Neural cell (in vitro differentiated cells): ENCODE data around the gene MYO6. TPM values are rescaled to one million over a fixed set of nuclear protein-coding genes. Genes with fewer than 3 reads are reported as not detected.

Experiments
- H2AFZ ChIP-seq: fragments of 200-600, 300-800 bp; sonication (generic), shearing (Covaris generic); 2 replicates; pipeline ENCODE4 v1.6.0; 2014; ENCODE audit warnings: low read depth, mild to moderate bottlenecking, antibody characterized with exemption, low read length, moderate library complexity
- H3F3A ChIP-seq: fragments of 200-600 bp; shearing (Covaris generic); 2 replicates; pipeline ENCODE4 v1.6.1; 2016; ENCODE audit warnings: mild to moderate bottlenecking, moderate library complexity, mixed read lengths, antibody characterized with exemption, low read length; ENCODE audit not compliant: insufficient read depth, poor library complexity, severe bottlenecking
- H3K27ac ChIP-seq: fragments of 200-600, 300-800 bp; sonication (generic), shearing (Covaris generic); 2 replicates; pipeline ENCODE4 v1.5.1; 2014; ENCODE audit warnings: mild to moderate bottlenecking, low read length, moderate library complexity
- H3K27me3 ChIP-seq: fragments of 300-800, 200-600 bp; sonication (generic), shearing (Covaris generic); 2 replicates; pipeline ENCODE4 v1.6.0; 2014; ENCODE audit warnings: mild to moderate bottlenecking, low read depth, low read length, moderate library complexity; ENCODE audit not compliant: insufficient read depth
- H3K36me3 ChIP-seq: fragments of 300-800, 200-600 bp; sonication (generic), shearing (Covaris generic); 2 replicates; pipeline ENCODE4 v1.5.1; 2014; ENCODE audit warnings: mild to moderate bottlenecking, antibody characterized with exemption, low read length, moderate library complexity; ENCODE audit not compliant: insufficient read depth
- H3K4me2 ChIP-seq: fragments of 300-800, 200-600 bp; sonication (generic), shearing (Covaris generic); 2 replicates; pipeline ENCODE4 v1.6.0; 2014; ENCODE audit warnings: mild to moderate bottlenecking, low read length
- H3K4me3 ChIP-seq: fragments of 300-800, 200-600 bp; sonication (generic), shearing (Covaris generic); 2 replicates; pipeline ENCODE4 v1.5.1; 2014; ENCODE audit warnings: mild to moderate bottlenecking, low read length, moderate library complexity
- H3K79me2 ChIP-seq: fragments of 200-600 bp; shearing (Covaris generic); replicated peaks from 2 replicates; pipeline ENCODE4 v1.6.0; 2014; ENCODE audit warnings: mild to moderate bottlenecking, low read length, moderate library complexity; ENCODE audit not compliant: insufficient read depth
- H3K9ac ChIP-seq: fragments of 300-800, 200-600 bp; sonication (generic), shearing (Covaris generic); 2 replicates; pipeline ENCODE4 v1.6.1; 2016; ENCODE audit warnings: mild to moderate bottlenecking, low read length, mixed read lengths
- H3K9me2 ChIP-seq: fragments of 200-600 bp; shearing (Covaris generic); 2 replicates; pipeline ENCODE4 v1.6.1; 2016; ENCODE audit warnings: mild to moderate bottlenecking, low read length, mixed read lengths; ENCODE audit not compliant: insufficient read depth
- H3K9me3 ChIP-seq: fragments of 200-600, 300-800 bp; sonication (generic), shearing (Covaris generic); 2 replicates; pipeline ENCODE4 v1.6.1; 2016; ENCODE audit warnings: mild to moderate bottlenecking, mixed run types, low read length, moderate library complexity, mixed read lengths
- H4K20me1 ChIP-seq: fragments of 200-600 bp; shearing (Covaris generic); 2 replicates; pipeline ENCODE4 v1.6.1; 2016; ENCODE audit warnings: mild to moderate bottlenecking, mixed run types; ENCODE audit not compliant: insufficient read depth
- EP300 ChIP-seq: fragments of 450-650 bp; conservative IDR thresholded peaks from 2 replicates; pipeline ENCODE4 v1.6.1; 2014; ENCODE audit warnings: antibody characterized with exemption, mild to moderate bottlenecking, moderate library complexity; ENCODE audit not compliant: poor library complexity, severe bottlenecking
- EZH2 ChIP-seq: fragments of 200-600, 300-800 bp; shearing (Covaris generic), sonication (generic); IDR thresholded peaks from 2 replicates; pipeline ENCODE4 v1.6.1; 2014; ENCODE audit warnings: antibody characterized with exemption, low read length, borderline replicate concordance, mild to moderate bottlenecking; ENCODE audit not compliant: insufficient read depth, poor library complexity, severe bottlenecking
- MXI1 ChIP-seq: fragments of 450-650 bp; conservative IDR thresholded peaks from 2 replicates; pipeline ENCODE4 v1.6.1; 2014; ENCODE audit warnings: antibody characterized with exemption, mild to moderate bottlenecking; ENCODE audit not compliant: poor library complexity, severe bottlenecking
- POLR2AphosphoS5 ChIP-seq: IDR thresholded peaks from 2 replicates; pipeline ENCODE4 v1.6.1; 2012
- RAD21 ChIP-seq: fragments of 450-650 bp; conservative IDR thresholded peaks from 2 replicates; pipeline ENCODE4 v1.6.1; 2014; ENCODE audit warnings: antibody characterized with exemption, mild to moderate bottlenecking, moderate library complexity
- TAF1 ChIP-seq: IDR thresholded peaks from 2 replicates; pipeline ENCODE4 v1.6.1; 2012; ENCODE audit warnings: low read depth
- polyA plus RNA-seq: library from polyadenylated mRNA; depleted of rRNA; stranded (reverse); fragments of >200 nt; gene quantifications from 2 replicates; pipeline ENCODE4 v1.2.3, GENCODE V29; 2014
- TF ChIP-seq, protein P1 (sequence below): IDR thresholded peaks from 2 replicates; pipeline ENCODE4 v1.6.1; 2012; ENCODE audit warnings: borderline replicate concordance

The MYO6 gene
- polyA plus RNA-seq, 1 donor from 2014 or later = 49.1 TPM

DNA sequence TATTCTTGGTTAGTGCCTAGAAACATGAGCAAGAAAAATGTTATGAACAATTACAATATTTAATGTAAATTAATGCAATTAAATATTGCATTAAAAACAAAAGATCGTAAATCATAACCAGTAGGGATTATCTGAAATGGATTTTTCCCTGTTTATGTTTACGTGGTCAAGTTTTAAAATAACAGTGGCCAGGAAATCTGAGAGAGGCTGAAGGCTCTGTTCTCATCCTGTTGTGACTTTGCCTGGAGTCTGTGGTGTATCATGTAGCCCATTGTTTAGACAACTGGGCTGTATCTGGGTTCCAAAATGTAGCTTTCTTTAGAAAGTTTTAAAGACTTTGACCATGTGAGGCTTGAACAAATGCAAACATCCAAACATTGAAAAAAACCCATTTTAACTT, 2.4 kb downstream of the MYO6 start:
- H3K4me3 ChIP-seq = peak overlapping the region; percentile 19
- H3K27ac ChIP-seq = no peak overlapping the region
- TF ChIP-seq, protein P1, sequence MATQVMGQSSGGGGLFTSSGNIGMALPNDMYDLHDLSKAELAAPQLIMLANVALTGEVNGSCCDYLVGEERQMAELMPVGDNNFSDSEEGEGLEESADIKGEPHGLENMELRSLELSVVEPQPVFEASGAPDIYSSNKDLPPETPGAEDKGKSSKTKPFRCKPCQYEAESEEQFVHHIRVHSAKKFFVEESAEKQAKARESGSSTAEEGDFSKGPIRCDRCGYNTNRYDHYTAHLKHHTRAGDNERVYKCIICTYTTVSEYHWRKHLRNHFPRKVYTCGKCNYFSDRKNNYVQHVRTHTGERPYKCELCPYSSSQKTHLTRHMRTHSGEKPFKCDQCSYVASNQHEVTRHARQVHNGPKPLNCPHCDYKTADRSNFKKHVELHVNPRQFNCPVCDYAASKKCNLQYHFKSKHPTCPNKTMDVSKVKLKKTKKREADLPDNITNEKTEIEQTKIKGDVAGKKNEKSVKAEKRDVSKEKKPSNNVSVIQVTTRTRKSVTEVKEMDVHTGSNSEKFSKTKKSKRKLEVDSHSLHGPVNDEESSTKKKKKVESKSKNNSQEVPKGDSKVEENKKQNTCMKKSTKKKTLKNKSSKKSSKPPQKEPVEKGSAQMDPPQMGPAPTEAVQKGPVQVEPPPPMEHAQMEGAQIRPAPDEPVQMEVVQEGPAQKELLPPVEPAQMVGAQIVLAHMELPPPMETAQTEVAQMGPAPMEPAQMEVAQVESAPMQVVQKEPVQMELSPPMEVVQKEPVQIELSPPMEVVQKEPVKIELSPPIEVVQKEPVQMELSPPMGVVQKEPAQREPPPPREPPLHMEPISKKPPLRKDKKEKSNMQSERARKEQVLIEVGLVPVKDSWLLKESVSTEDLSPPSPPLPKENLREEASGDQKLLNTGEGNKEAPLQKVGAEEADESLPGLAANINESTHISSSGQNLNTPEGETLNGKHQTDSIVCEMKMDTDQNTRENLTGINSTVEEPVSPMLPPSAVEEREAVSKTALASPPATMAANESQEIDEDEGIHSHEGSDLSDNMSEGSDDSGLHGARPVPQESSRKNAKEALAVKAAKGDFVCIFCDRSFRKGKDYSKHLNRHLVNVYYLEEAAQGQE = no peak
- TF ChIP-seq POLR2AphosphoS5 (no peak), TAF1 (no peak), EP300 (no peak), RAD21 (no peak), MXI1 (no peak)
- no peaks in the 10 kb centered on the region for H3K27me3 ChIP-seq
- no peak overlapping the region for H3K4me2 ChIP-seq
- no peaks in the 10 kb centered on the region for H3K36me3 ChIP-seq
- H3K9me2 ChIP-seq = no peaks in the 10 kb centered on the region
- no peaks in the 10 kb centered on the region for H3F3A ChIP-seq
- no peaks in the 10 kb centered on the region for H4K20me1 ChIP-seq
- H3K79me2 ChIP-seq = peaks cover 35% of the 10 kb centered on the region
- H3K9me3 ChIP-seq = no peaks in the 10 kb centered on the region
- no peak overlapping the region for H3K9ac ChIP-seq
- H2AFZ ChIP-seq = no peak overlapping the region

DNA sequence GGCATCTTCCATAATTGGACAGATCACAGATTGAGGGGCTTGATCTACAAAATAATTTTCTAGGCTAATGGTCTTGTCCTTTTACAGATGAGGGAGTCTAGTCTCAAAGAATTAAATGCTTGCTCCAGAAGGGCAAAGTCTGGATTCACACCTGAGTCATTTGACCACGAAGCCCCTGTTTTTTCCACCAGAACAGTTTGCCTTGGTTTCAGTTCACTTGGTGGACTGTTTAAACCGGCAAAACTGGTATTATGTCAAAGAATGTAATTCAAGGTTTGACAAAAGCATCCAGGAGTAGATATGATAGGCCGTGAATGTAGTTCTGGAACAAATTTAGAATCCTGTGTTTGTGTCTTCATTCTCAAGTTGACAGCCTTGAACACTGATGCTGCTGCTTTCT, 3.3 kb downstream of the MYO6 start:
- peak overlapping the region; percentile 35 for H3K4me3 ChIP-seq

More for the DNA sequence above, 3.3 kb downstream of the MYO6 start:
- no peaks in the 10 kb centered on the region for H3K9me2 ChIP-seq
- TF ChIP-seq MXI1 (no peak), TAF1 (no peak), POLR2AphosphoS5 (no peak), RAD21 (no peak), EZH2 (no peak)
- TF ChIP-seq, protein P1 = no peak
- H3K79me2 ChIP-seq = peaks cover 35% of the 10 kb centered on the region
- no peaks in the 10 kb centered on the region for H3K27me3 ChIP-seq
- no peaks in the 10 kb centered on the region for H3K36me3 ChIP-seq
- no peaks in the 10 kb centered on the region for H3F3A ChIP-seq
- no peaks in the 10 kb centered on the region for H4K20me1 ChIP-seq
- no peaks in the 10 kb centered on the region for H3K9me3 ChIP-seq
- H3K4me2 ChIP-seq = no peak overlapping the region
- H3K9ac ChIP-seq = no peak overlapping the region
- no peak overlapping the region for H2AFZ ChIP-seq
- H3K27ac ChIP-seq = no peak overlapping the region
